ENCODE data around the gene NME2.

- TF ChIP-seq KDM5A (IDR thresholded peaks at IDR 0.05; ENCODE audit: low read length), result no peak
- TF ChIP-seq CTCF (IDR thresholded peaks at IDR 0.05; ENCODE audit: control extremely low read depth in 1 of 3, insufficient read depth in 1 of 3, low read depth in 1 of 3, low read length in 3 of 3), result peak in 1 of 3 experiments; percentile 35; a peak in 1 of 4 replicates
- TF ChIP-seq POLR2A (IDR thresholded peaks at IDR 0.05; ENCODE audit: control extremely low read depth in 1 of 2, low read depth in 2 of 2, low read length in 2 of 2), result no peak
- no peak for TF ChIP-seq CREB1 (IDR thresholded peaks at IDR 0.05)
- TF ChIP-seq, protein P1, sequence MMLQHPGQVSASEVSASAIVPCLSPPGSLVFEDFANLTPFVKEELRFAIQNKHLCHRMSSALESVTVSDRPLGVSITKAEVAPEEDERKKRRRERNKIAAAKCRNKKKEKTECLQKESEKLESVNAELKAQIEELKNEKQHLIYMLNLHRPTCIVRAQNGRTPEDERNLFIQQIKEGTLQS (IDR thresholded peaks at IDR 0.05; ENCODE audit: insufficient read depth, low read depth, low read length), result no peak
- TF ChIP-seq, protein P2, sequence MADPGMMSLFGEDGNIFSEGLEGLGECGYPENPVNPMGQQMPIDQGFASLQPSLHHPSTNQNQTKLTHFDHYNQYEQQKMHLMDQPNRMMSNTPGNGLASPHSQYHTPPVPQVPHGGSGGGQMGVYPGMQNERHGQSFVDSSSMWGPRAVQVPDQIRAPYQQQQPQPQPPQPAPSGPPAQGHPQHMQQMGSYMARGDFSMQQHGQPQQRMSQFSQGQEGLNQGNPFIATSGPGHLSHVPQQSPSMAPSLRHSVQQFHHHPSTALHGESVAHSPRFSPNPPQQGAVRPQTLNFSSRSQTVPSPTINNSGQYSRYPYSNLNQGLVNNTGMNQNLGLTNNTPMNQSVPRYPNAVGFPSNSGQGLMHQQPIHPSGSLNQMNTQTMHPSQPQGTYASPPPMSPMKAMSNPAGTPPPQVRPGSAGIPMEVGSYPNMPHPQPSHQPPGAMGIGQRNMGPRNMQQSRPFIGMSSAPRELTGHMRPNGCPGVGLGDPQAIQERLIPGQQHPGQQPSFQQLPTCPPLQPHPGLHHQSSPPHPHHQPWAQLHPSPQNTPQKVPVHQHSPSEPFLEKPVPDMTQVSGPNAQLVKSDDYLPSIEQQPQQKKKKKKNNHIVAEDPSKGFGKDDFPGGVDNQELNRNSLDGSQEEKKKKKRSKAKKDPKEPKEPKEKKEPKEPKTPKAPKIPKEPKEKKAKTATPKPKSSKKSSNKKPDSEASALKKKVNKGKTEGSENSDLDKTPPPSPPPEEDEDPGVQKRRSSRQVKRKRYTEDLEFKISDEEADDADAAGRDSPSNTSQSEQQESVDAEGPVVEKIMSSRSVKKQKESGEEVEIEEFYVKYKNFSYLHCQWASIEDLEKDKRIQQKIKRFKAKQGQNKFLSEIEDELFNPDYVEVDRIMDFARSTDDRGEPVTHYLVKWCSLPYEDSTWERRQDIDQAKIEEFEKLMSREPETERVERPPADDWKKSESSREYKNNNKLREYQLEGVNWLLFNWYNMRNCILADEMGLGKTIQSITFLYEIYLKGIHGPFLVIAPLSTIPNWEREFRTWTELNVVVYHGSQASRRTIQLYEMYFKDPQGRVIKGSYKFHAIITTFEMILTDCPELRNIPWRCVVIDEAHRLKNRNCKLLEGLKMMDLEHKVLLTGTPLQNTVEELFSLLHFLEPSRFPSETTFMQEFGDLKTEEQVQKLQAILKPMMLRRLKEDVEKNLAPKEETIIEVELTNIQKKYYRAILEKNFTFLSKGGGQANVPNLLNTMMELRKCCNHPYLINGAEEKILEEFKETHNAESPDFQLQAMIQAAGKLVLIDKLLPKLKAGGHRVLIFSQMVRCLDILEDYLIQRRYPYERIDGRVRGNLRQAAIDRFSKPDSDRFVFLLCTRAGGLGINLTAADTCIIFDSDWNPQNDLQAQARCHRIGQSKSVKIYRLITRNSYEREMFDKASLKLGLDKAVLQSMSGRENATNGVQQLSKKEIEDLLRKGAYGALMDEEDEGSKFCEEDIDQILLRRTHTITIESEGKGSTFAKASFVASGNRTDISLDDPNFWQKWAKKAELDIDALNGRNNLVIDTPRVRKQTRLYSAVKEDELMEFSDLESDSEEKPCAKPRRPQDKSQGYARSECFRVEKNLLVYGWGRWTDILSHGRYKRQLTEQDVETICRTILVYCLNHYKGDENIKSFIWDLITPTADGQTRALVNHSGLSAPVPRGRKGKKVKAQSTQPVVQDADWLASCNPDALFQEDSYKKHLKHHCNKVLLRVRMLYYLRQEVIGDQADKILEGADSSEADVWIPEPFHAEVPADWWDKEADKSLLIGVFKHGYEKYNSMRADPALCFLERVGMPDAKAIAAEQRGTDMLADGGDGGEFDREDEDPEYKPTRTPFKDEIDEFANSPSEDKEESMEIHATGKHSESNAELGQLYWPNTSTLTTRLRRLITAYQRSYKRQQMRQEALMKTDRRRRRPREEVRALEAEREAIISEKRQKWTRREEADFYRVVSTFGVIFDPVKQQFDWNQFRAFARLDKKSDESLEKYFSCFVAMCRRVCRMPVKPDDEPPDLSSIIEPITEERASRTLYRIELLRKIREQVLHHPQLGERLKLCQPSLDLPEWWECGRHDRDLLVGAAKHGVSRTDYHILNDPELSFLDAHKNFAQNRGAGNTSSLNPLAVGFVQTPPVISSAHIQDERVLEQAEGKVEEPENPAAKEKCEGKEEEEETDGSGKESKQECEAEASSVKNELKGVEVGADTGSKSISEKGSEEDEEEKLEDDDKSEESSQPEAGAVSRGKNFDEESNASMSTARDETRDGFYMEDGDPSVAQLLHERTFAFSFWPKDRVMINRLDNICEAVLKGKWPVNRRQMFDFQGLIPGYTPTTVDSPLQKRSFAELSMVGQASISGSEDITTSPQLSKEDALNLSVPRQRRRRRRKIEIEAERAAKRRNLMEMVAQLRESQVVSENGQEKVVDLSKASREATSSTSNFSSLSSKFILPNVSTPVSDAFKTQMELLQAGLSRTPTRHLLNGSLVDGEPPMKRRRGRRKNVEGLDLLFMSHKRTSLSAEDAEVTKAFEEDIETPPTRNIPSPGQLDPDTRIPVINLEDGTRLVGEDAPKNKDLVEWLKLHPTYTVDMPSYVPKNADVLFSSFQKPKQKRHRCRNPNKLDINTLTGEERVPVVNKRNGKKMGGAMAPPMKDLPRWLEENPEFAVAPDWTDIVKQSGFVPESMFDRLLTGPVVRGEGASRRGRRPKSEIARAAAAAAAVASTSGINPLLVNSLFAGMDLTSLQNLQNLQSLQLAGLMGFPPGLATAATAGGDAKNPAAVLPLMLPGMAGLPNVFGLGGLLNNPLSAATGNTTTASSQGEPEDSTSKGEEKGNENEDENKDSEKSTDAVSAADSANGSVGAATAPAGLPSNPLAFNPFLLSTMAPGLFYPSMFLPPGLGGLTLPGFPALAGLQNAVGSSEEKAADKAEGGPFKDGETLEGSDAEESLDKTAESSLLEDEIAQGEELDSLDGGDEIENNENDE (IDR thresholded peaks at IDR 0.05; ENCODE audit: insufficient replicate concordance, low read length), result no peak
- TF ChIP-seq POLR2AphosphoS5 (IDR thresholded peaks at IDR 0.05; ENCODE audit: low read depth, low read length), result no peak
Measured at GRCh38 chr17:51119415-51120356, 46.5 kb upstream of the NME2 start.

Measured in H1 (cell line).